ENCODE results near the gene ELMO1. TPM values are rescaled to one million over a fixed set of nuclear protein-coding genes. Genes with fewer than 3 reads are reported as not detected.

ELMO1 gene
- polyA plus RNA-seq, 1 donor from 2014 or later, result 86.5 TPM

DNA sequence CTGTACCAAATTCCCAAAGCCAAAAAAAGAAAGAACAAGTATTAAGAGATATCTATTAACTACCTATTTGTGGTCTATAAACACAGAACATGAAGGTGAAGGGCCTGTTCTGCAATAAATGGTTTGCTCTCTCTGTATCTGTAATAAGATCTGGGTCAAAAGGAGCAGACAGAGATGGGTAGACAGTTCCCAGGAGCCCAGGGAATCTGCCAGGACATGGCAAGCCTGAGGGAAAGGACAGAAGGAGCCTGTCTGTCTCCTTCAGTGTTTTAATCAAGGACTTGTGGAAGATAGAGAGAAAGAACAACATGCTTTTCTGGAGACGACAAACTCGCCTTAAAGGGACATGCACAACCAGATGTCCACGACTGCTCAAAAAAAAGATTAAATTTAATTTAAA is 165.7 kb downstream of the ELMO1 start:
- H3K4me3 Mint-ChIP-seq, result no peak overlapping the region
- peaks cover 7% of the 10 kb centered on the region for H3K36me3 Mint-ChIP-seq
- no peaks in the 10 kb centered on the region for H3K27me3 Mint-ChIP-seq
- peaks cover 0 to 2% (median 0%) of the 10 kb centered on the region in 3 donors for H3K9me3 Mint-ChIP-seq
- H3K4me1 Mint-ChIP-seq, result peaks cover 33 to 44% (median 36%) of the 10 kb centered on the region in 3 donors
- no peak overlapping the region for H3K27ac Mint-ChIP-seq

DNA sequence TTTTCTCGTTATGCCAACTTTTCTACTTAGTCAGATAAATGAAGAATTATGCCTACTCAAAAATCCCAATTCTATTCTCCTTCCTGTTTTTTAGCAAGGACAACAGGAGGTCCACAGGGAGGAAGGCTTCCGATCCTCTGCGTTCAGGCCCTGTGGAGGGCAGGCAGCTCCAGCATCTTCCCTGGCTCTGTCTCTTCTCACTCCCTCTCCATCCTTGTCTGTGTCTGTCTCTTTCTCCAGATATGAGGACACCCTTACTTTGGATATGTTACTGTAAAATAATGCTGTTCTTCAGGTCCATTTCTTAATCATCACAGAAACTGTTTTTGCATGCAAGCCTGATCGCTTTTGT is 166.6 kb downstream of the ELMO1 start:
- Mint-ChIP-seq H3K4me1 (peaks cover 24 to 39% (median 30%) of the 10 kb centered on the region in 3 donors), H3K9me3 (peaks cover 0 to 2% (median 0%) of the 10 kb centered on the region in 3 donors), H3K4me3 (no peak overlapping the region), H3K27me3 (no peaks in the 10 kb centered on the region), H3K36me3 (peaks cover 9% of the 10 kb centered on the region), H3K27ac (peak overlapping the region in 2 of 3 donors; percentile 46 to 67)

DNA sequence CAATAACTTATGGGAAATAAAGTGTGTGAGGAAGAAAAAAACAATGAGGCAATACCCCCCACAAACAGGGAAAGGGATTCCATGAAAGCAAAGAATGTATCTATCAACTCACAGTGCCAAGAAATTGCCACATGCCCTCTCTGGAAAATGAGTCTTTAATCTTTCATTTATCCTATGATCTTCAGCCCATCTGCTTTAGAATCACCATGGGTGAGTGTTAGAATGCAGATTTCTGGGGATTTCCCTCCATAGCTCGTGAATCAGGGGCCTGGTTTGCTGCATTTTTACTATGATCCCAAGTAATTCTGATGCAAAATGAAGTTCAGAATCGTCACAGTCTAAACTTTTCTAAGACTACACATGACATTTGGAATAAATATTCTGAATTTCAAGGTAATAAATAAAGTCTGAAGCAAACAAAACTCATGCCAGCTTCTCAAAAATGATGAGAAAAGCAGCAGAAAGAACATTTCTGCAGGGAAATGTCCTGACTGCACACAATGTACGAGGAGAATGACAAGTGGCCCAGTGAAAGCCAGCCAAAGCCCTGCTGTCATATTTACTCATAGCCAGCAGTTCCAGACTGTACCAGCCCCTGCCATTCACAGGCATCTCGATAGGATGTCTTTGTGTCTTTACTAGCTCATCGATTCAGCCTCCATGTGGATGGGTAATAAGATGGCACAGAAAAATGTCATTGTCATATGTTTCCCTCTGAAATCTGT is 167.1 kb downstream of the ELMO1 start:
- Mint-ChIP-seq H3K9me3 (peaks cover 0 to 2% (median 0%) of the 10 kb centered on the region in 3 donors), H3K27me3 (no peaks in the 10 kb centered on the region), H3K4me1 (peaks cover 23 to 38% (median 32%) of the 10 kb centered on the region in 3 donors), H3K4me3 (no peak overlapping the region), H3K27ac (peak overlapping the region in 1 of 3 donors; percentile 67), H3K36me3 (peaks cover 9% of the 10 kb centered on the region)

DNA sequence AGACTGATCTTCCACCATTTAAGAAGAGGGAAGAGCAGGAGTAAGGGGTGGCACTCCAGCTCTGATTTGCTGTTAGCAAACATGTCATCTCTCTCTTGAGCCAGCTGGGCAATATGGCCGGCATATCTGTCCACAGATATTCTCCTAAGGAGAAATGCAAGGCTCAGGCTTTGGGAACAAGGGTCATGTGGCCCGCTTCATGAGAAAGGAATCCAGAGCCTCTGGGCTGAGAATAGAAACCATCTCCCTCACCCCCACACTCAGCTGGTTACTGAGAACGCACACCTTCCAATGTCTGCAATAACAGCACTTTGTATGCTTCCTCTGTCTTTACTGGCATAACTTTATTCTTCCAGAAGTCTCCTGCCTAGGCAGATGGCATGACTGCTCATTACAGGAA is 171.2 kb downstream of the ELMO1 start:
- H3K27ac Mint-ChIP-seq, result no peak overlapping the region
- H3K9me3 Mint-ChIP-seq, result peaks cover 0 to 2% (median 0%) of the 10 kb centered on the region in 3 donors
- no peaks in the 10 kb centered on the region for H3K27me3 Mint-ChIP-seq
- peaks cover 9 to 29% (median 15%) of the 10 kb centered on the region in 3 donors for H3K4me1 Mint-ChIP-seq
- H3K4me3 Mint-ChIP-seq, result no peak overlapping the region
- peaks cover 9% of the 10 kb centered on the region for H3K36me3 Mint-ChIP-seq

DNA sequence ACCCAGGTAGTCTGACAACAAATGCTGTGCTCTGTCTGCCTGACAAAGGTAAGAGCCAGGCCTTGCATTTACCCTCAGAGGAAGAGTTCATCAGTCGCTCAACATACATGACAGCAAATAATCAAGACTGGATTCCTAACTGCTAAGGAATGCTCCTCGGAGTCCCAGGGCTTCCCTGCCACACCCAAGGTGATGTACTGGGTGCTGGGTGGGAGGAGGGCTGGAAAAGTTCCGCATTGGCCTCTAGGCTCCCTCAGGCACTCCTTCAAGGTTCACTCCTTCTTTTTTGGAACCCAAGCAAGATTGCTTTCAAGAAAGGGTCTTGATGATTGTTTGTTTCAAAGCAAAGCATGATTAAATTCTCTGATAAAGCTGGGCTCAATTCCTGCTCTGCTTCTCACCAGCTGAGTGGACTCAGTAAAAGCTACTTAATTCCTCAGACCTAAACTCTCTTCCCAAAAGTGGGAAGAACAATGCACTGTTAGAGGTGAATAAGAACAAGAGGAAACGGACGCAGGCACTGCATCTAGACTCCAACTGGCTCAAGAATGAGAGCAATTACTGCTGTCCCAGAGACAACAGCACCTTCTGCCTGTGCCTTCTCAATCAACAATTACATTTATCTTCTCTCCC is 173.5 kb downstream of the ELMO1 start:
- H3K27me3 Mint-ChIP-seq, result no peaks in the 10 kb centered on the region
- no peak overlapping the region for H3K4me3 Mint-ChIP-seq
- H3K27ac Mint-ChIP-seq, result no peak overlapping the region
- no peaks in the 10 kb centered on the region for H3K9me3 Mint-ChIP-seq
- peaks cover 7% of the 10 kb centered on the region for H3K36me3 Mint-ChIP-seq
- H3K4me1 Mint-ChIP-seq, result peaks cover 5 to 19% (median 13%) of the 10 kb centered on the region in 3 donors

DNA sequence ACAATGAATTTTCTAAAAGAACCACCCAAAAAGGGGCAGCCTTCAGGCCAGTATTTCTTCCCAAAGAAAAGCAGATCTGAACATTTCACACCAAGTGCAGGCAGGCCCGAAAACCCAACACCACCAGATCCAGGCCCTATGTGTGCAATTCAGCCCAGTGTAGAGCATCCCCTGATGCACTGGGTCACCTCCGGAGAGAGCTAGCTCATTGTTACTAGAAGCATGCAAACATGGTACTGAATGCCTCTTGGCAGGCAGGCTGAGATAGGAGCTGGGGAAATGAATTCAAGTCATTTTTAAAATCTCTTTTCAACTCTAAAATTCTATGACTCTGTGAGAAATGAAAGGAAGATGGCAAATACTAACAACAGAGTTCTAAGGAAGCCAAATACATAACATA is 174.8 kb downstream of the ELMO1 start:
- Mint-ChIP-seq H3K4me1 (peaks cover 4 to 18% (median 13%) of the 10 kb centered on the region in 3 donors), H3K36me3 (peaks cover 2% of the 10 kb centered on the region), H3K9me3 (no peaks in the 10 kb centered on the region), H3K4me3 (no peak overlapping the region), H3K27ac (peak overlapping the region in 1 of 3 donors; percentile 25), H3K27me3 (no peaks in the 10 kb centered on the region)

DNA sequence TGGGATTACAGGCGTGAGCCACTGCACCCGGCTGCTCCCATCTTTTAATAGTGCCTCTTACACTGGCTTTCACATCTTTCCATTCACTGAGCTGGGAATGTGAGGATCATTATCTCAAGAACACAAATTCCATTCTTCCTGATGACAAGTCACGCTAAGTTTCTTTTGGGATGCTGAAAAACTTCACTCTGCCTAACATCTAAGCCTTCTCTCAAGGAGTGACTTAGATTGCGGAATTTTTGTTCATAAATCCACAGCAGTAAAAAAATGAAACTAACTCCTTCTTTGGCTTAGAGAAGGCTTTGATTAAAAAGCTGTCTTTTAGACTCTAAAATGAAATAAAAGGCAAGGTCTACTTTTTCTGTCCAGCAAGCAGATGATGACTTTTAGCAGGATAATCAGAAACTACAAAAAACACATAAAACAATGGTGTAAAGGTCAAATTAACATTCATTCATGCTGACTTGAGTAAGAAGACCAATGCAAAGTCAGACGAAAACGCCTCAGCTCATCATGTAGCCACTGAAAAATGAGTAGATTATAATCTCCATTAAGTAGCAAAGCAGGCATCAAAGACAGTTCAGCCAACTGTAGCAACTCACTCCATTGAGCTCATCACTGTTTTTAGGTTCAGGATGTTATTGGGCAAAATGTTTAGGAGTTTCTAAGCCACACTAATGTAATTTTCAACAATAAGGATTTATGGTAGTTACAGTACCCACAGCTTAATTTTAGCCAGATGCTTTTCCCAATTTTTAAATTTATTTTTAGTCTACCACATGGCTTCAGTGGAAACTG is 178.8 kb downstream of the ELMO1 start:
- H3K9me3 Mint-ChIP-seq, result no peaks in the 10 kb centered on the region
- H3K4me3 Mint-ChIP-seq, result no peak overlapping the region
- no peak overlapping the region for H3K27ac Mint-ChIP-seq
- H3K36me3 Mint-ChIP-seq, result peaks cover 5% of the 10 kb centered on the region
- H3K27me3 Mint-ChIP-seq, result no peaks in the 10 kb centered on the region
- H3K4me1 Mint-ChIP-seq, result peaks cover 15 to 34% (median 20%) of the 10 kb centered on the region in 3 donors

DNA sequence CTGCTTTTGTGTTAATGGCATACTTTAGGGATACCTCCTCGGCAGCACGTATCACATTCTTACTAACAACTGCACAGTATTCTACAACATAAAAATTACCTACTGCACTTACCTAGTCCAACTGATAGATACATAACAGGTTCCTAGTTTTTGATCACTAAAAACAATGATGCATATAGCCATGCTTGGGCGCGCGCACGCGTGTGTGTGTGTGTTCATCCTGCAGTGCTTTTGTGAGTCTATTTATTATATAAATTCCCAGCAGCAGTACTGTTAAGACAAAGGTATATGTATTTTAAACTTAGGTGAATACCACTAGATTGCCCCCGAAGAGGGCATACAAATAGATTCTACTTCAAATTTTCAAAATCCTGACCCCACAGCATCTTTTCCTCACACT is 181.4 kb downstream of the ELMO1 start:
- no peak overlapping the region for H3K4me3 Mint-ChIP-seq
- H3K36me3 Mint-ChIP-seq, result peaks cover 5% of the 10 kb centered on the region
- H3K9me3 Mint-ChIP-seq, result no peaks in the 10 kb centered on the region
- no peaks in the 10 kb centered on the region for H3K27me3 Mint-ChIP-seq
- H3K27ac Mint-ChIP-seq, result peak overlapping the region in 2 of 3 donors; percentile 11 to 12
- peaks cover 17 to 29% (median 22%) of the 10 kb centered on the region in 3 donors for H3K4me1 Mint-ChIP-seq

DNA sequence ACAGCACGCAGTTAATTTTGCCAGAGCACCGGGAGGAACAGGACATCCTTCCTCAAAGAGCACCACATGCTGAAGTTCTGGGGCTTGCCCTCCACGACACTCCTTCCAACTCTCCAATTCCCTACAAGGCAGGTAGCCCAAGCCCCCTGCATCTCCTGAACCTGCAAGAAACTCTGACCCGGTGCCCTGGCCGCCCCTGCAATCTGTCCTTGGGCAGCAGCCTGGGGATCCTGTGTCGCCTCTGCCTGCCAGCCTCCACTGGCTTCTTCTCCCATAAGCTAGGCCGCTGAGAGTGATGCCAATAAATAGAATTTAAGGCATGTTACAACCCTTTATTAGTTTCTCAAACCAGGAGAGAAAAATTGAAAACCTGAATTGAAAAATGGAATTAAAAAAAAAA is 182.8 kb downstream of the ELMO1 start:
- peak overlapping the region in 1 of 3 donors; percentile 68 for H3K27ac Mint-ChIP-seq
- H3K4me3 Mint-ChIP-seq, result peak overlapping the region in 1 of 4 donors; percentile 47
- peaks cover 17 to 29% (median 22%) of the 10 kb centered on the region in 3 donors for H3K4me1 Mint-ChIP-seq
- H3K9me3 Mint-ChIP-seq, result no peaks in the 10 kb centered on the region
- peaks cover 5% of the 10 kb centered on the region for H3K36me3 Mint-ChIP-seq
- no peaks in the 10 kb centered on the region for H3K27me3 Mint-ChIP-seq

DNA sequence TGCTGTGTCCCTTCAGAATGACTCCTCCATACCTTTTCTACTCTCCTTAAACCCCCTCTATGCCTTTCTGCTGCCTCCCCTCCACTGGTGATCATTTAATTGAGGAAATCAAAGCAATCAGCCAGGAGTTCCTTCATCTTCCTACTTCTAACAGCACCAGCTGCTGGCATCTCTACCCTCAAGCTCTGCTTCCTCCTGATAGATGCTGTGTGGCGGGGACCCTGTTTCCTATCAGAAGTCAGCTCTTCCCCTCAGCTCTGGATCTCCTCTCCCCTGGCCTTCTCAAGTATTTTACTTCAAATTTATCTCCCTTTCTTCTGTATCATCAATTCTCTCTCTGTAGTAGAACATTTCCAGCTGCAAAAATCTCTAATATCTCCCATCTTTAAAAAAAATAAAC is 183.7 kb downstream of the ELMO1 start:
- Mint-ChIP-seq H3K27me3 (no peaks in the 10 kb centered on the region), H3K36me3 (peaks cover 5% of the 10 kb centered on the region), H3K4me3 (no peak overlapping the region), H3K9me3 (no peaks in the 10 kb centered on the region), H3K27ac (peak overlapping the region in 1 of 3 donors; percentile 68), H3K4me1 (peaks cover 23 to 37% (median 28%) of the 10 kb centered on the region in 3 donors)

DNA sequence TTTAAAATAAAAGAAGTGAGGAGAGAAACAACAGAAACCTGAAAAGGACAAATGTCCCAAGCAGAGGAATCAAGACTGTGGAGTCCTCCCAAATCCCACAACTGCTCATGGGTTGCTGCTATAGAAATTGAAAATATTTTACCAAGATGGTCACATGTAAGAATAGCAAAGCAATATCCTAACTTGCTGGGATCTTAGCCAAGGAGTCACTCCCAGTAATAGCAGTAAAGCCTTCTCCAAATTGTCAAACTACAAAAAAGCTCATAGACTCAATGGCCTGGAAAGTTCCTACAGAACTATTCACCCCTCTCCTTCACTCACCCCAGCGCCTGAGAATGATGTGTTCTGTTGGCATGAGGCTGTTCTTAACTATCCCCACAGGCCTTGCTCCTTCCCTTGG is 186.5 kb downstream of the ELMO1 start:
- Mint-ChIP-seq H3K9me3 (no peaks in the 10 kb centered on the region), H3K4me3 (no peak overlapping the region), H3K27me3 (no peaks in the 10 kb centered on the region), H3K36me3 (peaks cover 5% of the 10 kb centered on the region), H3K4me1 (peaks cover 29 to 41% (median 36%) of the 10 kb centered on the region in 3 donors), H3K27ac (peak overlapping the region in 1 of 3 donors; percentile 47)

DNA sequence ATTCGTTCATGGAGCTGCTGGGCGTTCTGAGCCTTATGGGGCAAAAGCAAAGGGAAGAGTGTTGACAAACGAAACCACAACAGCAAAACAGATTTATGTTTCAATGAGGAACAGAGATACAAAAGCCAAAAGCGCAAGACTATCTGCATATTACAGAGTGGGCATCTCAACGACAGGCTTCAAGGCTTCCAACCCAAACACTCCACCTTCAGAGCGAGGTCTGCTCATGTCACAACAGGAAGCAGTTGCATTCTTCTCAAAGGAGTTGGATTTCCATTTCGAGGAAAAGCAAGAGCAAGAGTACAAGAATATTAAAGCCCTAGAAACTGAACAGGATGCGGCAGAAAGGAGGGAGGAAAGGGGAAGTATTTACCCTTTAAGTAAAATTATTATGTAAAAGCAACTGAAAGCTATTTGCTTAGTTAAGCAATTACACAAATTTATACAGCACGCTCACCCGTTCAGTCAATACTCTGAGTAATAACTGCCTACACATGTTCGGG is 189.3 kb downstream of the ELMO1 start:
- peaks cover 6% of the 10 kb centered on the region for H3K36me3 Mint-ChIP-seq

DNA sequence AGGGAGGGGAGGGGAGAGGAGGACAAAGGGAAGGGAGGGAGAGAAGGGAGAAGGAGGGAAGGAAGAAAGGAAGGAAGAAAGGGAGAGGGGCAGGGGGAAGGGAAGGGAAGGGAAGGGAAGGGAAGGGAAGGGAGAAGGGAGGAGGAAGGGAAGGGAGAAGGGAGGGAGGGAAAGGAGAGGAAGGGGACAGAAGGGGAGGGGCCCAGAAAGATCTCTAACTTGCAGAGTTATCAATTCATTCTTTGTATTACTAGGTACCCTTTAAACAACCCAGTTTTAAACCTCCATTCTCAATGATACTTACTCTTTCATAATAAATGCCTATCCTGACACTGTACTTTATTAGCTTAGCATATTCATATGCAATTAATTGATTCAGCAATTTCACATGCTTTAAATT is 192.0 kb downstream of the ELMO1 start:
- no peaks in the 10 kb centered on the region for H3K27me3 Mint-ChIP-seq
- no peaks in the 10 kb centered on the region for H3K9me3 Mint-ChIP-seq
- no peak overlapping the region for H3K27ac Mint-ChIP-seq
- no peak overlapping the region for H3K4me3 Mint-ChIP-seq
- H3K36me3 Mint-ChIP-seq, result peaks cover 21% of the 10 kb centered on the region
- peaks cover 24 to 30% (median 27%) of the 10 kb centered on the region in 3 donors for H3K4me1 Mint-ChIP-seq

More for the DNA sequence above, 189.3 kb downstream of the ELMO1 start:
- no peaks in the 10 kb centered on the region for H3K27me3 Mint-ChIP-seq
- no peaks in the 10 kb centered on the region for H3K9me3 Mint-ChIP-seq
- H3K4me3 Mint-ChIP-seq, result peak overlapping the region in 2 of 4 donors; percentile 74 to 83
- H3K27ac Mint-ChIP-seq, result peak overlapping the region; percentile 19 to 78 (median 41)
- H3K4me1 Mint-ChIP-seq, result peaks cover 18 to 20% (median 20%) of the 10 kb centered on the region in 3 donors

DNA sequence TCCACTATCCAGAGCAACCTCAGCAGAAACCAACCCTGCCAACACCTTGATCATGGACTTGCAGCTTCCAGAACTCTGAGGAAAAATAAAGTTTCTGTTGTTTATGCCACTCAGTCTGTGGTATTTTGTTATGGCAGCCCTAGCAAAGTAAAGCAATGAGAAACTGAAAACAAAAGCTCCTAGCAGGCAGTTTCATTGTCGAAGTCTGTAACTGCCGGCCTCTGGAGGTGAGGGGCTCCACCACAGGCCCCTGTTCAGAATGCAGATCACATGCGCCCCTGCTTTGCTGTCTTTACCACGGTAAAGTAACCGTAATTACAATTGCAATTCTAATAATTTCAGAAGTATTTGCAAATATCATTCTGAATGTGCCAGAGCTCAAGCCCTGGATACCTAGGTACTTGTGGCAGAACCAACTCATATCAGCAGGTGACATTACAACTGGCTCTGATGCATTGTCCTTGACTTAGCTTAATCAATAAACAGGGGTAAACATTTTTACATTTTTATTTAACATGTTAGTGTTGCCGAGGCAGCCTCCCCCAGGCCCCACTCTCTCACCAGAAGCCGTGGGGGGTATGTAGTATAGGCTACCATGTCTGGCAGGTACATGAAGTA is 193.2 kb downstream of the ELMO1 start:
- peak overlapping the region in 1 of 4 donors; percentile 10 for H3K4me3 Mint-ChIP-seq
- H3K36me3 Mint-ChIP-seq, result peaks cover 21% of the 10 kb centered on the region
- H3K27ac Mint-ChIP-seq, result peak overlapping the region in 2 of 3 donors; percentile 50 to 55

More for the DNA sequence above, 193.2 kb downstream of the ELMO1 start:
- no peaks in the 10 kb centered on the region for H3K27me3 Mint-ChIP-seq
- peaks cover 26 to 31% (median 28%) of the 10 kb centered on the region in 3 donors for H3K4me1 Mint-ChIP-seq
- no peaks in the 10 kb centered on the region for H3K9me3 Mint-ChIP-seq

Data from IgD-negative memory B cell (primary cell).